Upper lobe of left lung (tissue), 4 donors: ENCODE measurements around the gene CBFA2T3.

Source experiments
- EP300 ChIP-seq, 4 donors: sonication (generic); formaldehyde crosslinking; IDR thresholded peaks; one replicate each; pipeline ENCODE4 v1.5.1; 2017; ENCODE audit warnings: antibody characterized with exemption in 4 of 4, control low read depth in 2 of 4
- POLR2A ChIP-seq, 4 donors: fragments of 450-650 bp; IDR thresholded peaks; one replicate each; pipeline ENCODE4 v1.5.1; 2016 to 2017; ENCODE audit warnings: antibody characterized with exemption in 4 of 4, mild to moderate bottlenecking in 2 of 4
- TF ChIP-seq, protein P1 (sequence below), 6 experiments: fragments of 450-650 bp in 4 of 6; fragments of 200-600 bp in 2 of 6; sonication (generic) in 2 of 6; IDR thresholded peaks; one replicate each; pipeline ENCODE4 v1.5.1; 2016 to 2019; ENCODE audit warnings: antibody characterized with exemption in 6 of 6

DNA sequence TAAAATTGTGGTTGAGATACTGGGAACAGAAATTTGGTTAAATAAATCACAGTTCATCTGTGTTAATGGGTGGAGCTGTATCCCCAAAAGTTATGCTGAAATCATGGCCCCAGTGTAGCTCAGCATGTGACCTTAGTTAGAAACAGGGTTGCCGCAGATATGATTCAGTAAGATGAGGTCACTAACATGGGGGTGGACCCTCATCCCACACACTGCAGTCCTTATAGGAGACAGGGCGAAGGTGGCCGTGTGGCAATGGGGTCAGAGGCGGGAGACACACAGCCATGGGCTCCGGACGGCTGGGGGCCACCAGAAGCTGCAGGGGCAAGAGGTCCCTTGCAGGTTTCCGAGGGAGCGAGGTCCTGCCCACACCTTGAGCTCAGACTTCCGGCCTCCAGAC, 130.9 kb downstream of the CBFA2T3 start:
- TF ChIP-seq, protein P1, sequence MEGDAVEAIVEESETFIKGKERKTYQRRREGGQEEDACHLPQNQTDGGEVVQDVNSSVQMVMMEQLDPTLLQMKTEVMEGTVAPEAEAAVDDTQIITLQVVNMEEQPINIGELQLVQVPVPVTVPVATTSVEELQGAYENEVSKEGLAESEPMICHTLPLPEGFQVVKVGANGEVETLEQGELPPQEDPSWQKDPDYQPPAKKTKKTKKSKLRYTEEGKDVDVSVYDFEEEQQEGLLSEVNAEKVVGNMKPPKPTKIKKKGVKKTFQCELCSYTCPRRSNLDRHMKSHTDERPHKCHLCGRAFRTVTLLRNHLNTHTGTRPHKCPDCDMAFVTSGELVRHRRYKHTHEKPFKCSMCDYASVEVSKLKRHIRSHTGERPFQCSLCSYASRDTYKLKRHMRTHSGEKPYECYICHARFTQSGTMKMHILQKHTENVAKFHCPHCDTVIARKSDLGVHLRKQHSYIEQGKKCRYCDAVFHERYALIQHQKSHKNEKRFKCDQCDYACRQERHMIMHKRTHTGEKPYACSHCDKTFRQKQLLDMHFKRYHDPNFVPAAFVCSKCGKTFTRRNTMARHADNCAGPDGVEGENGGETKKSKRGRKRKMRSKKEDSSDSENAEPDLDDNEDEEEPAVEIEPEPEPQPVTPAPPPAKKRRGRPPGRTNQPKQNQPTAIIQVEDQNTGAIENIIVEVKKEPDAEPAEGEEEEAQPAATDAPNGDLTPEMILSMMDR (IDR thresholded peaks at IDR 0.05) = no peak
- TF ChIP-seq EP300 (IDR thresholded peaks at IDR 0.05) (no peak), POLR2A (IDR thresholded peaks at IDR 0.05) (no peak)
